GM23338 (cell line): ENCODE results near the gene PRKAR1B. TPM values are rescaled to one million over a fixed set of nuclear protein-coding genes. Genes with fewer than 3 reads are reported as not detected.

Experiments used
- ATAC-seq: fragments of 200-7000 bp; cut with Tn5 transposase; 3 replicates; pipeline ENCODE4 v1.9.1; 2020
- DNase-seq: peaks from one replicate; pipeline ENCODE4 v3.0.0-alpha.2; 2015; ENCODE audit warnings: low spot score
- H2AFZ ChIP-seq: fragments of 200-600 bp; sonication (generic); 2 replicates; pipeline ENCODE4 v1.8.0; 2016; ENCODE audit warnings: antibody characterized with exemption, mild to moderate bottlenecking, moderate library complexity
- H3F3A ChIP-seq: fragments of 200-600 bp; sonication (generic); replicated peaks from 2 replicates; pipeline ENCODE4 v1.8.0; 2017; ENCODE audit warnings: antibody characterized with exemption, mixed run types, low read depth
- H3K27ac ChIP-seq: fragments of 200-600 bp; sonication (generic); 2 replicates; pipeline ENCODE4 v1.6.1; 2016; ENCODE audit warnings: low read depth
- H3K27me3 ChIP-seq: fragments of 200-600 bp; sonication (generic); 2 replicates; pipeline ENCODE4 v1.8.0; 2016; ENCODE audit warnings: mild to moderate bottlenecking, mixed run types, moderate library complexity; ENCODE audit not compliant: insufficient read depth
- H3K36me3 ChIP-seq: fragments of 200-600 bp; sonication (generic); 2 replicates; pipeline ENCODE4 v1.8.0; 2016; ENCODE audit warnings: mild to moderate bottlenecking; ENCODE audit not compliant: insufficient read depth
- H3K4me1 ChIP-seq: fragments of 200-600 bp; sonication (generic); 2 replicates; pipeline ENCODE4 v1.8.0; 2016; ENCODE audit warnings: mild to moderate bottlenecking, moderate library complexity; ENCODE audit not compliant: insufficient read depth
- H3K4me2 ChIP-seq: fragments of 200-600 bp; sonication (generic); 2 replicates; pipeline ENCODE4 v1.7.1; 2017; ENCODE audit warnings: mixed run types
- H3K4me3 ChIP-seq: fragments of 200-600 bp; sonication (generic); 2 replicates; pipeline ENCODE4 v1.6.1; 2016; ENCODE audit warnings: mixed run types
- H3K79me2 ChIP-seq: fragments of 200-600 bp; sonication (generic); replicated peaks from 2 replicates; pipeline ENCODE4 v1.8.0; 2017; ENCODE audit warnings: mild to moderate bottlenecking; ENCODE audit not compliant: insufficient read depth
- H3K9me2 ChIP-seq: fragments of 200-600 bp; sonication (generic); 2 replicates; pipeline ENCODE4 v1.8.0; 2017; ENCODE audit not compliant: insufficient read depth
- H4K20me1 ChIP-seq: fragments of 200-600 bp; sonication (generic); replicated peaks from 2 replicates; pipeline ENCODE4 v1.8.0; 2017; ENCODE audit warnings: mild to moderate bottlenecking; ENCODE audit not compliant: insufficient read depth
- H3K27ac Mint-ChIP-seq: 2 replicates; pipeline ENCODE4 v1.8.0; 2020; ENCODE audit warnings: inconsistent platforms, mild to moderate bottlenecking, moderate library complexity, mixed read lengths
- H3K27me3 Mint-ChIP-seq: 3 replicates; pipeline ENCODE4 v1.8.0; 2022; ENCODE audit warnings: low read depth, mild to moderate bottlenecking, moderate library complexity, mixed read lengths, inconsistent platforms; ENCODE audit not compliant: insufficient read depth, poor library complexity
- H3K36me3 Mint-ChIP-seq: 3 replicates; pipeline ENCODE4 v1.8.0; 2021; ENCODE audit warnings: low read depth, mild to moderate bottlenecking, inconsistent platforms, moderate library complexity, mixed read lengths
- H3K4me1 Mint-ChIP-seq: 3 replicates; pipeline ENCODE4 v1.8.0; 2020; ENCODE audit warnings: mild to moderate bottlenecking, inconsistent platforms, mixed read lengths
- H3K4me3 Mint-ChIP-seq: 3 replicates; pipeline ENCODE4 v1.8.0; 2021; ENCODE audit warnings: moderate library complexity, mild to moderate bottlenecking, inconsistent platforms, mixed read lengths
- H3K9me3 Mint-ChIP-seq: 3 replicates; pipeline ENCODE4 v1.8.0; 2020; ENCODE audit warnings: moderate library complexity, mild to moderate bottlenecking, inconsistent platforms, mixed read lengths
- CREB1 ChIP-seq: fragments of 250-450 bp; sonication (Bioruptor Pico); IDR thresholded peaks from 2 replicates; pipeline ENCODE4 v1.5.0; 2020; ENCODE audit warnings: low read depth, mild to moderate bottlenecking, moderate library complexity
- CTCF ChIP-seq, 2 experiments: fragments of 200-600 bp in 1 of 2; sonication (generic) in 1 of 2; conservative IDR thresholded peaks; 2 replicates each; pipeline versions ENCODE4 v1.5.1 to v1.6.1; 2016 to 2017; ENCODE audit warnings: antibody characterized with exemption in 2 of 2, low read depth in 2 of 2, mild to moderate bottlenecking in 2 of 2, moderate library complexity in 1 of 2
- ETS1 ChIP-seq: IDR thresholded peaks from 2 replicates; pipeline ENCODE4 v1.6.1; 2016; ENCODE audit warnings: antibody characterized with exemption
- EZH2phosphoT487 ChIP-seq: fragments of 200-600 bp; sonication (generic); IDR thresholded peaks from one replicate; pipeline ENCODE4 v1.8.1; 2018; ENCODE audit warnings: antibody characterized with exemption; ENCODE audit not compliant: unreplicated experiment
- JUNB ChIP-seq: IDR thresholded peaks from one replicate; pipeline ENCODE4 v1.6.1; 2016; ENCODE audit warnings: antibody characterized with exemption; ENCODE audit not compliant: unreplicated experiment
- NANOG ChIP-seq: IDR thresholded peaks from 2 replicates; pipeline ENCODE4 v1.6.1; 2016; ENCODE audit warnings: antibody characterized with exemption, borderline replicate concordance
- POLR2AphosphoS5 ChIP-seq: IDR thresholded peaks from 2 replicates; pipeline ENCODE4 v1.6.1; 2016; ENCODE audit warnings: antibody characterized with exemption, low read depth
- ZNF331 ChIP-seq: fragments of 250-450 bp; sonication (Bioruptor Pico); IDR thresholded peaks from 2 replicates; pipeline ENCODE4 v1.5.0; 2020; ENCODE audit warnings: low read depth, mild to moderate bottlenecking, moderate library complexity
- polyA plus RNA-seq: library from polyadenylated mRNA; unstranded; fragments of >200 nt; fragmentation: Nextera tagmentation; extraction: Ambion mirVana; gene quantifications from 2 replicates; pipeline ENCODE4 v1.2.1, GENCODE V29; 2016
- total RNA-seq: library from RNA; depleted of rRNA; stranded (reverse); fragments of >200 nt; shearing (Covaris generic); gene quantifications from 2 replicates; pipeline ENCODE4 v1.2.3, GENCODE V29; 2014
- TF ChIP-seq, protein P1 (sequence below): IDR thresholded peaks from one replicate; pipeline ENCODE4 v1.6.1; 2018; ENCODE audit warnings: antibody characterized with exemption; ENCODE audit not compliant: unreplicated experiment

The PRKAR1B gene
- total and polyA plus RNA-seq, 2 experiments from 2014 or later: 35.7 to 36.7 TPM

DNA sequence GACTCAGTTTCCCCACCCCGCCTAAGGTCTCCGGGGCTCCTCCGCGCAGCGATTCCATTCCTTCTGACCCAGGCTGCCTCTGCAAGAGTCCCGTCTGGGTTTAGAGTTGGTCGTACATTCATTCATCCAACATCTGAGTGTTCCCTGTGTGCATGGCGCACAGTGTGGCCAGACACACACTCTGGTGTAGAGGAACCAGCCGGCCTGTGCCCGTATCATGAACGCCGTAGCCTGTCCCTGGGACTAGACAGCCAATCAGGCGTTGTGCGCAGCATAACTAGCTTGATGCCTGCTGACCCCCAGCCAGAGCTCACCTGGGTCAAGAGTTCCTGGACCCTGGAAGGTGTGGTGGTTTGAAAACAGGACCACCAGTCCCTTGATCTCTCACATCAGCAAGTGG lies 186.5 kb downstream of the PRKAR1B start:
- no peak for DNase-seq
- Histone ChIP-seq H3K4me3 (no peak overlapping the region), H3K27ac (no peak overlapping the region), H3F3A (no peaks in the 10 kb centered on the region), H3K4me1 (peaks cover 3% of the 10 kb centered on the region; the same call in 1 of the 2 replicates), H4K20me1 (no peaks in the 10 kb centered on the region), H3K27me3 (no peaks in the 10 kb centered on the region), H3K9me2 (no peaks in the 10 kb centered on the region), H3K79me2 (no peaks in the 10 kb centered on the region), H3K4me2 (no peak overlapping the region), H3K36me3 (no peaks in the 10 kb centered on the region), H2AFZ (no peak overlapping the region)
- H3K27me3 Mint-ChIP-seq: peaks cover 20% of the 10 kb centered on the region
- TF ChIP-seq, protein P1, sequence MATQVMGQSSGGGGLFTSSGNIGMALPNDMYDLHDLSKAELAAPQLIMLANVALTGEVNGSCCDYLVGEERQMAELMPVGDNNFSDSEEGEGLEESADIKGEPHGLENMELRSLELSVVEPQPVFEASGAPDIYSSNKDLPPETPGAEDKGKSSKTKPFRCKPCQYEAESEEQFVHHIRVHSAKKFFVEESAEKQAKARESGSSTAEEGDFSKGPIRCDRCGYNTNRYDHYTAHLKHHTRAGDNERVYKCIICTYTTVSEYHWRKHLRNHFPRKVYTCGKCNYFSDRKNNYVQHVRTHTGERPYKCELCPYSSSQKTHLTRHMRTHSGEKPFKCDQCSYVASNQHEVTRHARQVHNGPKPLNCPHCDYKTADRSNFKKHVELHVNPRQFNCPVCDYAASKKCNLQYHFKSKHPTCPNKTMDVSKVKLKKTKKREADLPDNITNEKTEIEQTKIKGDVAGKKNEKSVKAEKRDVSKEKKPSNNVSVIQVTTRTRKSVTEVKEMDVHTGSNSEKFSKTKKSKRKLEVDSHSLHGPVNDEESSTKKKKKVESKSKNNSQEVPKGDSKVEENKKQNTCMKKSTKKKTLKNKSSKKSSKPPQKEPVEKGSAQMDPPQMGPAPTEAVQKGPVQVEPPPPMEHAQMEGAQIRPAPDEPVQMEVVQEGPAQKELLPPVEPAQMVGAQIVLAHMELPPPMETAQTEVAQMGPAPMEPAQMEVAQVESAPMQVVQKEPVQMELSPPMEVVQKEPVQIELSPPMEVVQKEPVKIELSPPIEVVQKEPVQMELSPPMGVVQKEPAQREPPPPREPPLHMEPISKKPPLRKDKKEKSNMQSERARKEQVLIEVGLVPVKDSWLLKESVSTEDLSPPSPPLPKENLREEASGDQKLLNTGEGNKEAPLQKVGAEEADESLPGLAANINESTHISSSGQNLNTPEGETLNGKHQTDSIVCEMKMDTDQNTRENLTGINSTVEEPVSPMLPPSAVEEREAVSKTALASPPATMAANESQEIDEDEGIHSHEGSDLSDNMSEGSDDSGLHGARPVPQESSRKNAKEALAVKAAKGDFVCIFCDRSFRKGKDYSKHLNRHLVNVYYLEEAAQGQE: no peak
- TF ChIP-seq NANOG: no peak
- H3K27ac Mint-ChIP-seq: peak overlapping the region; percentile 16; the same call in 1 of the 2 replicates
- no peak for ATAC-seq
- peaks cover 4% of the 10 kb centered on the region for H3K4me1 Mint-ChIP-seq
- H3K36me3 Mint-ChIP-seq: no peaks in the 10 kb centered on the region; the same call in 2 of the 3 replicates
- peaks cover 4% of the 10 kb centered on the region; the same call in 2 of the 3 replicates for H3K9me3 Mint-ChIP-seq
- no peak overlapping the region for H3K4me3 Mint-ChIP-seq

DNA sequence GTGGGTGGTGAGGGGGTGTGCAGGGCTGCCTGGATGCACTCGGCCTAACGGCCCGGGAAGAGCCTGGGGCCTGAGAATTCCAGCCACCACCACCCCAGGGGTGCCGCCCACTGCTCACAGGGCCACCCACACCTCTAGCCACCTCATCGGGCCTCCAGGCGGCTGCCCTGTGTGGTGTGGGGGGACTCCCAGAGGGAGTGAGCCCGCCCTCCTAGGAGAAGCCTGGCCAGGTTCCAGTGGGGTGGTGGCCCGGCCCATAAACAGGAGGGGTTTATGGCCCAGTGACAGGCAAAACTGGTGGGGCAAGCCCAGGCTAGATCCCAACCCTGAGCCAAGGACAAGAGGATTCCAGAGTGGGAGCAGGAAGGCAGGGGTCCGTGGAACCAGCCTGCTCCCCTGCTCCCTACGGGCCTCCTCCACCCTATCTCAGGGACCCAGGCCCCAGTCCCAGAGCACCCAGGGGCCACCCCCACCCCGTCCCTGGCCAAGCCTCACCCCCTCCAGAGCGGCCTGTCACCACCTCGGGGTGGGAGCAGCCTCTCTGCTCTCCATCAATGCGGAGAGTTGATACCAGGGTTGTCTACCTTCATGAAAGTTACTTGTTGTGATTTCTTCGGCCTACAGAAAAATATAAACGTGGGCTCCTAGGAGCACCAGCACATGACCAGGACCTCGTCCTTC lies 187.2 kb downstream of the PRKAR1B start:
- H3K9me2 ChIP-seq: no peaks in the 10 kb centered on the region
- Mint-ChIP-seq H3K27ac (peak overlapping the region; percentile 16; the same call in 1 of the 2 replicates), H3K4me1 (peaks cover 4% of the 10 kb centered on the region), H3K36me3 (no peaks in the 10 kb centered on the region), H3K27me3 (peaks cover 20% of the 10 kb centered on the region), H3K9me3 (no peaks in the 10 kb centered on the region; the same call in 2 of the 3 replicates), H3K4me3 (no peak overlapping the region)
- peaks cover 3% of the 10 kb centered on the region; the same call in 1 of the 2 replicates for H3K4me1 ChIP-seq
- peak; percentile 5 for ATAC-seq
- no peak overlapping the region for H3K4me3 ChIP-seq
- no peaks in the 10 kb centered on the region for H3K79me2 ChIP-seq
- no peaks in the 10 kb centered on the region for H3K36me3 ChIP-seq
- DNase-seq: no peak
- H3F3A ChIP-seq: no peaks in the 10 kb centered on the region
- H4K20me1 ChIP-seq: no peaks in the 10 kb centered on the region
- H3K27ac ChIP-seq: no peak overlapping the region
- no peaks in the 10 kb centered on the region for H3K27me3 ChIP-seq
- no peak overlapping the region for H3K4me2 ChIP-seq
- no peak overlapping the region for H2AFZ ChIP-seq
- TF ChIP-seq ETS1 (no peak), CREB1 (CRISPR knock-in tag) (no peak), ZNF331 (CRISPR knock-in tag) (no peak), CTCF (conservative IDR thresholded peaks at IDR 0.05; ENCODE audit: low read depth in 2 of 2) (no peak), EZH2phosphoT487 (no peak), JUNB (no peak), POLR2AphosphoS5 (no peak), NANOG (no peak)
- TF ChIP-seq, protein P1: no peak
